HTERT RPE-1 (cell line): Measurements from ENCODE around the gene AATK.

Experiments used
- in situ Hi-C: fragments of 300-500 bp; cut with MboI; formaldehyde crosslinking; loops from 4 replicates; pipeline ENCODE4 v1.14.3; 2020; ENCODE audit warnings: low sequenced_read_pairs

The AATK gene

DNA sequence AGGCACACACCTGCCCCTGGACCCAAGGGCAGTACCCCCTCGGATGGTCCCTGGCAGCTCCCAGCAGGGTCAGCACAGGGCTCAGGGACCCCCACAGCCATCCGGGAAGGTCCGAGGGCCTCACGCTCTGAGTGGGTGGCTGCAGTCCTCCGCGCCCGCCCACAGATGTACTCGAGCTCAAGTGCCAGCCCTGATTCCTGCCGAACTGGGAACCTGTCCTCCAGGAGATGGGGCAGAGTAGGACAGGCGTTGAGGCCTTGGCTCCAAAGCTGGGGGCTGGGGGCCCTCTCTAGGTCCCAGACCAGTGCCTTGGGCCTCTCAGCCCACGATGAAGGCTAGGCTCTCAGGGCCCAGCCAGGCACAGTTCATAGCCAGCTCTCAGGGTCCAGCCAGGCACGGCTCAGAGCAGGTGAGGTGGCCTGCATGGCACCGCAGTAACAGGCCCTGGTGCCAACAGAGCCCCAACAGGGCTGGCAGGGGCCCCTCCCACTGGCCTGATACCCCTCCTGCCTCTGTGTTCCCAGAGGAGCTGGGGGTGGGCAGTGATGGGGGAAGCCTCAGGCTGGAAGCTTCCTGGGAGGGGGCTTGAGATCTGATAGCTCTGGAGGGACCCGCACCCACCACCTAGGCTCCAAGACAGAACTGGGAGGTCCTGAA lies 36.2 kb downstream of the AATK start:
- in situ Hi-C loops: no loop called here

DNA sequence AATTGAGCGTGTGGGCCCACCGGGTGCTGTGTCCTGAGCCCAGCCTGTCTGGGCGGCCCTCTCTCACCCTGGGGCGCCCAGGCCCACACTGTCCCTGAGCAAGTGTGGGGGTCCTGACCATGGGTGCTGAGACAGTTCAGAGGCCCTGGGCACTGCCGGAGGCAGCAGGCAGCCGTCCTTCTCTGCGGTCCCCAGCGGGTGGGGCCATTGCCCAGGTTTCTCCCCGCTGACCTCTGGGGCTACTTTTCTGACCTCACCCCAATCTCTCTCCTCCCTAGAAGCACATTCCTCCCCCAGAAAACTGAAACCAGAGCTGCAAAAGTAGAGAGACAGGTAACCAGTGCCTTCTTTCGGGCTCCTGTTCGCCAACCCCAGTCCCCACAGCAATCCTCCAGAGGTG lies 36.7 kb downstream of the AATK start:
- in situ Hi-C loops: no loop called here

DNA sequence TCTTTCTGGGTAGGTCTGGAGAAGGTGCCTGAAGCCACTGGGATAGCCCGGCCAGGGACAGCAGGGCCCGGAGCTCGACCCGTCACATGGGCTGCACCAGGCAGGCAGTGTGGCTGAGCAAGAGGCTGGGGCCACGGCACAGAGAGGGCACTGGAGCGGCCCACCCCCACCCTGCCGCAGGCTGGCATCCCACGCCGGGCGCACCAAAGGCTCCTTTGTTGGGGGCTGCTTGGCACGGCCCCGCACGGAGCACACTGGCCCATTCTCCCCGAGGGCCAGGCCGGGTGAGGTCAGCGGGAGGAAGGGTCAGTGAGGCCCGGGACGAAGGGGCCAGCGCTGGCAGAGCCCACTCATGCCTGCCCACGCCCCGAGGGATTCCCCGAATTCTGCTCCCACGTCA lies 37.2 kb downstream of the AATK start:
- in situ Hi-C loops: no loop called here

- in situ Hi-C loops: no loop called here
Observed at GRCh38 chr17:81128338-81128737, 37.7 kb downstream of the AATK start.

DNA sequence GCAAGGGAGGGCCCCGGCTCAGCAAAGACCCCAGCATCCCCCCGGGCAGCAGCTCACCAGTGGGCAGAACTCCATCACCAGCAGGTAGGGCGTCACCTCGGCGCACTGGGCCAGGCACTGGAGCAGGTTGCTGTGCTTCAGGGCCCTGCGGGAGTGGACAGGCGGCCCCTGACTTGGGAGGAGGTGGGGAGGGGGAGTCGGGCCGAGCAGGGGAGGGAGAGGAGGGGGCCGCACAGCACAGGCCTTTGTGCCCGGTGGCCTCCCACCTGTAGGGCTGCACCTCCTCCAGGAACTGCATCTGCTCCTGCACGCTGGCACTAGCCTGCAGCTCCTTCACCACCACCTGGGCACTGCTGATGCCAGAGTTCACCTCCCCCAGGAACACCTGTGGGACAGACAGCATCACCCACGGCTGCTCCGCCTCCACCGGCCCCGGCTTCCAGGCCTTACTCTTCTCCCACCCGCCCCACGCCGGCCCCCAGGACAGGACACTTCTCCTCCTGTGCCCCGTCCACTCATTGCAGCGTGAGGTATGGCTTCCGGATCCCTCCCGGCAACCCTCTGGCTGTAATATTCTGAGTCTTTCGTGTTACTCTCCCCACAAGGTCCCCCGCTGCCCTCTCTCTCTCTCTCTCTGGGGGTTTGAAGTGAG lies 38.4 kb downstream of the AATK start:
- in situ Hi-C loops: no loop called here

- in situ Hi-C loops: no loop called here
Observed at GRCh38 chr17:81127133-81127455, 38.9 kb downstream of the AATK start.

DNA sequence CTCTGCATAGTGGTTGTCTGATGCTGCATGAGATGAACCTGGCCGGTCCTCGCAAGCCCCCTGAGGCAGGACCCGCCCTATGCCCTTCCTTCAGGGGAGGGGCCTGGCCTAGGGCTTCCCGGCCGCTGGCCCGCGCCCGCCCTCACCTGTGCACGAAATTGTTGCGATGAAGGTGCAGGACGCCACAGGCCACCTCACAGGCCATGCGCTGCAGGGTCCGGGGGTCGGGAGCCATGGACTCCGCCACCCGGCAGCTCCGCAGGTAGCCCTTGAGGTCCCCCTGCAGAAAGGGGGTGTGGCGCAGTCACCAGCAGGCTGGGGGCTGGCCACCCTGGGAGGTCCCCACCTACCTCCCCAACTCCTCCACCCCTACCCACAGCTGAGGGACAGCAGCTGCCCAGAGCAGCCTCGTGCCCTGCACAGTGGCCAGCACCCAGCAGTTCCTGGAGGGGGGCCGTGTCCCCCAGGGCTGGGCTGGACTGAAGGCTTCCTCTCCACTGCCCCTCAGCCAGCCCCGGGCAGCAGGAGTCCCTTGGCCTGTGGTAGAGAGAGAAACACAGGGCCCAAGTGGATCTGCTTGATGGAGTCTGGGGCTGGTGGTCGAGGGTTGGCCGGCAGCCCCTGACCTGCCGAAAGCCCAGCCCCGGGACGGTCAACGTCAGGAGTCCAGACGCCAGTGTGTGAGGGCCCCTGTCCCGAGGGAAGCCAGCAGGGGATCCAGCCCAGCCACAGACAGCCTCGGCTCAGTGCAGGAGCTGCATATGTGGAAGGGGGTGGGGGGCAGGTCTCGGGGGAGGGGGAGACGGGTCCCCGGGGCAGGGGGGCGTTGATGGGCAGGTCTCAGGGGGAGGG lies 39.5 kb downstream of the AATK start:
- in situ Hi-C loops: no loop called here

DNA sequence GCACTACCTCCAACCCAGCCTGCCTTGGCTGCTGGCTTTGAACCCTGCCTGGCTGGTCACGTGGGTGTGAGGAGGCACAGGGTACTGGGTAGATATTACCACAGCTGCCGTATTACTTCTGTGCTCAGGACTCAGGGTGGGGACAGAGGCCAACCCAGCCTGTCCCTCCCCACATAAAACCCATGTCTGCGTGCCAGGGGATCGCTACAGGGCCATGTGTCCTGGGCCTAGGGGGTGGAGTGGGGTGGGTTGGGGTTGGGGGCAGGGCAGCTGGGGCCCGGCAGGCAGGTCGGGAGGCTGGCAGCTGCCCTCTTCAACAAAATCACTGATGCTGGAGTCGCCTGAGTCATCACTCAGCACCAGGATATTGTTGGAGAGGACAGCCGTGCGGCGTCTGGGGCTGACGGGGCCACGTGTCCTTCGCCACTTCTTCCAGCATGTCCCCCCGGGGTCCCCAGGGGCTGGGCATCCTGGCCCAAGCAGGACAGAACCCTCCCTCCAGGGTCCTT lies 40.4 kb downstream of the AATK start:
- in situ Hi-C loops: no loop called here

DNA sequence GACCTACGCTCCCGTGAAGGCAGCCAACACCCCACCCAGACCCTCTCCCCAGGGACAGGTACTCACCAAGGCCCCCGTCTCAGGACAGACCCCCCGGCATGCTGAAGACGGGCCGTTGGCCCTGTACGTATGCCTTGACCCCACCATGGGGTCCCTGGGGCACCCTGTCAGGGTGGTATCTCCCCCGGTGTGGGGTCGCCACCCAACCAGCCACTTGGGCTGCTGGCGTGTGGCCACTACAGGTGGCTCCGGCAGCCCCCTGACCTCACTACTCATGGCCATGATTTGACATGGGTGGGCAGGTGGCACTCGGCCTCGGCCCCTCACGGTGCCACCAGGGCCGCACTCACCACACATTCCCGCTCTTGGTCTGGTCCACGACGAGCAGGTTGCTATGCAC lies 41.6 kb downstream of the AATK start:
- in situ Hi-C loops: no loop called here

GRCh38 chr17:81123052-81124048 lies 42.7 kb downstream of the AATK start:
- in situ Hi-C loops: no loop called here

- in situ Hi-C loops: no loop called here
Observed at GRCh38 chr17:81121841-81122733, 43.9 kb downstream of the AATK start.

DNA sequence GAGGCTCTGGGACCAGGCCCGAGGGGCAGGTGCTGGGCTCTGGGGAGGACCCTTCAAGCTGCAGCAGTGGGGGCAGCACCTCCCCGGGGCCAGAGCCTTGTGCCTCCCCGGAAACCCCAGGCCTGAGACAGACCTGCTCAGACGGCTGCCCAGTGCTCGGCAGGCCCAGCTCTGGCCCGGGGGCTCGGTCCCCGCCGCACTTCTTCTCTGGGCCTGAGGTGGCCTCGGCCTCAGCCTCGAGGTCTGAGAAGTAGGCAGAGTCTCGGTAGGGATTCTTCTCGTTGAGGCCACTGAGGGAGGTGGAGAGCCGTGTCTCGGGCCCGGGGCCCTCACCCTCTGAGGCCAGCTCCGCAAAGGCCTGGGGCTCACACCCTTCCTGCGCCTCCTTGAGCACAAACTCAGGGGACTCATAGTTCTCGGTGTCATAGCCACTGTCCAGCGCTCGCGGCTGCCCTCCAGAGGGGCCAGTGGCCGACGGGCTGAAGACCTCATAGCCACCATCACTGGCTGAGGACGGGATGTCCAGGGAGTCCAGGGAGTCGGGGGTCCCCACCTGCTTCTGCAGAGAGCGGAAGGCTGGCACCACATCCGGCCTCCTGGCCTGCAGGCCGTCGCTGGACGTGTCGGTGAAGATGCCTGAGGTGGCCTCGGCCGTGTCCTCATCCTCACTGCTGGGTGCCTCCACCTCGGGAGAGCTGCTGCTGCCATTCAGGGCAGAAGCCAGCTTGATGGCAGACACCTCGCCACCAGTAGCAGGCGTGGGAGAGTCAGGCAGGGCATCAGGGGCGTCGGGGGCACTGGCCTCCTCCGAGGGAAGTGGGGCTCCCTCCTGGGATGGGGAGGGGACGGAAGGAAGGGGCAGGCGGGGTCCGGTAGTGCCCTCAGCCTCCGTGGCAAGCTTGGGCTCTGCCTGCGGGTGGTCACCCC lies 45.1 kb downstream of the AATK start:
- in situ Hi-C loops: no loop called here

GRCh38 chr17:81120149-81120484 lies 45.9 kb downstream of the AATK start:
- in situ Hi-C loops: no loop called here

DNA sequence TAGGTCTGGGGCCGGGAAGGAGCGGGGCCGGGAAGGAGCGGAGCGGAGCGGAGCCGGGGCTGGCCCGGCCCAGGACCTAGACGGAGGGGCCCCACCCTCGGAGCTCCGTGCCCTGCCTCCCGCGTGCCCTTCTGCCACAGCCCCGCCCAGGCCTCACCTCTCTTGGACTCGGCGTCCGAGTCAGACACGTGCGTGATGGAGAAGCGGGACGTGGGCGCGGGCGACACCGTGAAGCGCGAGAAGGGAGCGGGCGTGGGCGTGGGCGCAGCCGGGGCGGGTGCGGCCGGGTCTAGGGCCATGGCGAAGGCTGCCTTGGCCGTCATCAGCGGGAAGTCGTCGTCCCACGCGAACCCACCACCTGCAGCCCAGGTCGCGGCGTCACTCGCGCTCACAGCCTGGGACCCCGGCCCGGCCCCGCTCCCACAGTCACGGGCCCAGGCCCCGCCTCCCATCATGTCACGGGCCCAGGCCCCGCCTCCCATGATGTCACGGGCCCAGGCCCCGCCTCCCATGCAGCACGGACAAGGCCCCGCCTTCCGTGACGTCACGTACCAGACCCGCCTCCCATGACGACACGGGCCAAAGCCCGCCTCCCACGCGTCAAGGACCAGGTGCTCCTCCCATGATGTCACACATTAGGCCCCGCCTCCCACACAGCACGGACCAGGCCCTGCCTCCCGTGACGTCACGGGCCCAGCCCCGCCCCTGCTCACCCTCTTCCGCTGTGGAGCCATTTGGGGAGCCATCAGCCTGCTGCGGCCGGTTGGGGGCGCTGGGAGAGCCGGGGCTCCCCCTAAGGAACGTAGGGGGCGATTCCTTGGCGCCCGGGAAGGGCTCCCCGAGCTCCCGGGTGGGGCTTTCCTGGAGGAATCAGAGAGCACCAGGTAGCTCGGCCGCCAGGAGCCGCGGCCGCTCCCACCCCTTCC lies 46.5 kb downstream of the AATK start:
- in situ Hi-C loops: no loop called here

DNA sequence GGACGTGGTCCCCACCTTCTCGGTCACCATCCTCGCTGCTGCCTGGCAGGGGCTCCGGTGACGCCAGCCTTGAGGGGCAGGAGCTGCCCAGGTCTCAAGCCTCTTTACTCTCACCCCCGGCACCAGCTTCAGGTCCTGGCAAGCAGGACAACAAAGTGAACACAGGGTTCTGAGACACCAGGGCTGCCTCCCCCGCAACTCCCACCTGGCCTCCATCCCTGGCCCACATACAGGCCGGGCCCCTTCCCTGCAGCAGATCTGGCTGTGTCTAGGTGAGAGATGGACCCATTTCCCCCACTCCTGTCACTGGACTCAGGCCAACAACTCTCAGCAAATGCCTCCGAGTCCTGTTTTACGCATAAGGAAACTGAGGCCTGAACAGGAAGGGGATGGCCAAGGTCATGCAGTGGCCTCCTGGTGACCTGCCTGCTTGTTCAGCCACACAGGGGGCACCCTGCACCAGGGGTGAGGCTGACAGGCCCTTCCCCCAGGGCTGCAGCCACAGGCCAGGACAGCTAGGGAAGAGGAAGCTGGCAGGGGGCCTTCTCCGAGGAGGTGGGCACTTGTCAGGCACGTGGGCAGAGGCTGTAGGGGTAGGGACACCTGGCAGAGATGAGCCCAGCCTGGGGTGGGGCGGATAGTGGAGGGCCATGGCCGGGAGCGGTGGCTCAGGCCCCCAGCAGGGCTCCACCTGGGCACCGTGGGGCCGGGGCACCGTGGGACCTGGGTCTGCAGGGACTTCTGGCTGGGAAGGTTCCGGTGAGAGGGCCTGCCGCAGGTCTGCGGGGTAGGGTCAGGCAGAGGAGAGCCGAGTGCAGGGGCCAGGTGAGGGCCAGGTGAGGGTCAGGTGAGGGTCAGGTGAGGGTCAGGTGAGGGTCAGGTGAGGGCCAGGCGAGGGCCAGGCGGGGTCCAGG lies 47.5 kb downstream of the AATK start:
- in situ Hi-C loops: no loop called here

- in situ Hi-C loops: no loop called here
Observed at GRCh38 chr17:81117672-81118198, 48.3 kb downstream of the AATK start.
